PFSK-1 (cell line): ENCODE measurements around the gene OSGIN1.

ENCODE experiments used
- FOXP2 ChIP-seq: optimal IDR thresholded peaks from 2 replicates; pipeline ENCODE3; 2011; ENCODE audit warnings: borderline replicate concordance, control low read depth, inconsistent platforms; ENCODE audit not compliant: insufficient read depth; ENCODE audit errors: extremely low read length, extremely low read depth
- POLR2AphosphoS5 ChIP-seq: IDR thresholded peaks from 2 replicates; pipeline ENCODE4 v1.6.1; 2012; ENCODE audit warnings: low read depth, mild to moderate bottlenecking, control low read depth, low read length, moderate library complexity
- REST ChIP-seq, 2 experiments: IDR thresholded peaks; 2 replicates each; pipeline versions ENCODE4 v1.6.1 to v1.8.0; 2011 to 2012; ENCODE audit warnings: low read depth in 2 of 2, low read length in 2 of 2, control low read depth in 1 of 2, inconsistent platforms in 1 of 2, mild to moderate bottlenecking in 1 of 2, moderate library complexity in 1 of 2; ENCODE audit not compliant: insufficient read depth in 1 of 2
- SIN3A ChIP-seq: IDR thresholded peaks from 2 replicates; pipeline ENCODE4 v1.6.1; 2012; ENCODE audit warnings: mild to moderate bottlenecking, low read length, moderate library complexity, borderline replicate concordance; ENCODE audit not compliant: insufficient read depth
- TAF1 ChIP-seq: IDR thresholded peaks from 2 replicates; pipeline ENCODE4 v1.6.1; 2012; ENCODE audit warnings: low read length, control low read depth, borderline replicate concordance; ENCODE audit not compliant: insufficient read depth

OSGIN1 gene

GRCh38 chr16:83946154-83946780 lies 6.8 kb upstream of the OSGIN1 start:
- TF ChIP-seq SIN3A: no peak
- TF ChIP-seq TAF1: no peak
- no peak for TF ChIP-seq FOXP2
- no peak for TF ChIP-seq POLR2AphosphoS5
- no peak for TF ChIP-seq REST (IDR thresholded peaks at IDR 0.05; ENCODE audit: insufficient read depth in 1 of 2, low read depth in 2 of 2, low read length in 2 of 2)

- TF ChIP-seq POLR2AphosphoS5: no peak
- no peak for TF ChIP-seq SIN3A
- TF ChIP-seq REST (IDR thresholded peaks at IDR 0.05; ENCODE audit: insufficient read depth in 1 of 2, low read depth in 2 of 2, low read length in 2 of 2): no peak
- TF ChIP-seq FOXP2: no peak
- no peak for TF ChIP-seq TAF1
These were observed 6.1 kb upstream of the OSGIN1 start for GRCh38 chr16:83946781-83947566.

DNA sequence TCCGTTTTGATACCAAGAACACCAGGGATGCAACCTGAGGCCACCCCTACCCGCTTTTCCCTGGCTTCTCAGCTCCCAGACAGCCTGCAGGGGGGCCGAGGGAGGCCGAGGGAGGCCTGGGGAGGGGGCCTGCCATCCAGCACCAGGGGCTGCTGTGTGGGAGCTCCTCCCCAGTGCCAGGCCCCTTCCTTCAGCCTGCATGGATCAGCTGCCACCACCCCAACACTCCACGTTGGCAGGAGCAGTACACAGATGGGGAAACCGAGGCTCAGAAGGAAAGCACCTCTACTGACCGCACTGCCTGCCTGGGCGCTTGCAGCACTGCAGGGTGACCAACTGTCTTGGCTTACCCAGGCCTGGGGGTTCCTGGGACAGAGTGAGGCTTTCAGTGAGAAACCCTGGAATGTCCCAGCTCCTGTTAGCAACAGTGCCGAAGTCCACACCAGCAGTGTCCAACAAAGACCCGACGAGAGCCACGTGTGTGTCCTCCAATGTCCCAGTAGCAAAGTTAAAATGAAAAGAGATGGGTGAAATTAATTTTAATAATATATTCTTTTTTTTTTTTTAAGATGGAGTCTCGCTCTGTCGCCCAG lies 5.3 kb upstream of the OSGIN1 start:
- TF ChIP-seq SIN3A (no peak), REST (IDR thresholded peaks at IDR 0.05; ENCODE audit: insufficient read depth in 1 of 2, low read depth in 2 of 2, low read length in 2 of 2) (no peak), POLR2AphosphoS5 (no peak), FOXP2 (no peak), TAF1 (no peak)

- TF ChIP-seq SIN3A (no peak), TAF1 (no peak), REST (IDR thresholded peaks at IDR 0.05; ENCODE audit: insufficient read depth in 1 of 2, low read depth in 2 of 2, low read length in 2 of 2) (no peak), FOXP2 (no peak), POLR2AphosphoS5 (no peak)
These were observed 3.9 kb upstream of the OSGIN1 start for GRCh38 chr16:83948914-83949723.
